SK-N-SH (cell line): ENCODE results near the gene SREBF2.

Experiments
- FOSL2 ChIP-seq: IDR thresholded peaks from 2 replicates; pipeline ENCODE4 v1.4.0; 2012; ENCODE audit warnings: low read depth, mild to moderate bottlenecking, moderate library complexity, borderline replicate concordance
- GABPA ChIP-seq: IDR thresholded peaks from 2 replicates; pipeline ENCODE4 v1.4.0; 2012; ENCODE audit warnings: low read depth, mild to moderate bottlenecking
- MXI1 ChIP-seq: IDR thresholded peaks from 2 replicates; pipeline ENCODE4 v1.6.1; 2012; ENCODE audit warnings: mild to moderate bottlenecking, low read depth, low read length, improper control_type of control experiment
- NRF1 ChIP-seq: IDR thresholded peaks from 2 replicates; pipeline ENCODE4 v1.6.1; 2012; ENCODE audit warnings: low read depth, mild to moderate bottlenecking, low read length
- POLR2AphosphoS5 ChIP-seq: IDR thresholded peaks from 2 replicates; pipeline ENCODE4 v1.6.1; 2012; ENCODE audit warnings: low read depth, low read length
- RAD21 ChIP-seq: IDR thresholded peaks from 2 replicates; pipeline ENCODE4 v1.6.1; 2012; ENCODE audit warnings: mild to moderate bottlenecking, low read length
- SMC3 ChIP-seq: IDR thresholded peaks from 2 replicates; pipeline ENCODE4 v1.6.1; 2012; ENCODE audit warnings: low read depth, low read length, improper control_type of control experiment
- TAF1 ChIP-seq: IDR thresholded peaks from 2 replicates; pipeline ENCODE4 v1.6.1; 2012; ENCODE audit warnings: low read depth, mild to moderate bottlenecking, low read length, moderate library complexity, borderline replicate concordance
- TF ChIP-seq, protein P1 (sequence below): fragments of 200-600 bp; sonication (generic); IDR thresholded peaks from 2 replicates; pipeline ENCODE4 v1.6.1; 2017; ENCODE audit warnings: antibody characterized with exemption, mild to moderate bottlenecking, moderate library complexity
- TF ChIP-seq, protein P2 (sequence below): IDR thresholded peaks from 2 replicates; pipeline ENCODE4 v1.4.0; 2012; ENCODE audit warnings: low read depth, borderline replicate concordance
- TF ChIP-seq, protein P3 (sequence below): fragments of 150-350 bp; IDR thresholded peaks from 2 replicates; pipeline ENCODE4 v1.6.1; 2016; ENCODE audit warnings: mild to moderate bottlenecking, low read depth, low read length
- TF ChIP-seq, protein P4 (sequence below): IDR thresholded peaks from 2 replicates; pipeline ENCODE4; 2012
- TF ChIP-seq, protein P5 (sequence below): IDR thresholded peaks from 2 replicates; pipeline ENCODE4 v1.4.0; 2012; ENCODE audit warnings: low read depth
- TF ChIP-seq, protein P6 (sequence below): IDR thresholded peaks from 2 replicates; pipeline ENCODE4 v1.6.1; 2012; ENCODE audit warnings: mild to moderate bottlenecking, low read depth, low read length, moderate library complexity

DNA sequence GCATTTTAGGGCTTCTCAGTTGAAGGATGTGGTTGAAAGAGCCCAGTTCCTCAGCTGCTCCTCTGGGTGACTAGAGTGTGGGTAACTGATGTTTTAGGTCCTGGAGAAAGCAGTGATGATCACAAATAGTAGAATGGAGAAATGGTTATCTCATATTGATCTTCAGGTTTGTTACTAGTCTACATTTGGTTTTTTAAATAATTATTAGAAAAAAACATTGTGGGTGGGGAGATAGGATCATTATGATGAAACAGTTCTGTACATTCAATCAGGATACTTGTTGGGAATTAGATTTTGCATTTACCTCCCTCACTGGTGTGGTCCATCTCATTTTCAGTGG, 24.9 kb downstream of the SREBF2 start:
- TF ChIP-seq, protein P1, sequence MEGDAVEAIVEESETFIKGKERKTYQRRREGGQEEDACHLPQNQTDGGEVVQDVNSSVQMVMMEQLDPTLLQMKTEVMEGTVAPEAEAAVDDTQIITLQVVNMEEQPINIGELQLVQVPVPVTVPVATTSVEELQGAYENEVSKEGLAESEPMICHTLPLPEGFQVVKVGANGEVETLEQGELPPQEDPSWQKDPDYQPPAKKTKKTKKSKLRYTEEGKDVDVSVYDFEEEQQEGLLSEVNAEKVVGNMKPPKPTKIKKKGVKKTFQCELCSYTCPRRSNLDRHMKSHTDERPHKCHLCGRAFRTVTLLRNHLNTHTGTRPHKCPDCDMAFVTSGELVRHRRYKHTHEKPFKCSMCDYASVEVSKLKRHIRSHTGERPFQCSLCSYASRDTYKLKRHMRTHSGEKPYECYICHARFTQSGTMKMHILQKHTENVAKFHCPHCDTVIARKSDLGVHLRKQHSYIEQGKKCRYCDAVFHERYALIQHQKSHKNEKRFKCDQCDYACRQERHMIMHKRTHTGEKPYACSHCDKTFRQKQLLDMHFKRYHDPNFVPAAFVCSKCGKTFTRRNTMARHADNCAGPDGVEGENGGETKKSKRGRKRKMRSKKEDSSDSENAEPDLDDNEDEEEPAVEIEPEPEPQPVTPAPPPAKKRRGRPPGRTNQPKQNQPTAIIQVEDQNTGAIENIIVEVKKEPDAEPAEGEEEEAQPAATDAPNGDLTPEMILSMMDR, result 0 out of 2 replicates have a peak, but pooled peaks have one; percentile 4
- no peak for TF ChIP-seq TAF1
- no peak for TF ChIP-seq POLR2AphosphoS5
- TF ChIP-seq, protein P2, sequence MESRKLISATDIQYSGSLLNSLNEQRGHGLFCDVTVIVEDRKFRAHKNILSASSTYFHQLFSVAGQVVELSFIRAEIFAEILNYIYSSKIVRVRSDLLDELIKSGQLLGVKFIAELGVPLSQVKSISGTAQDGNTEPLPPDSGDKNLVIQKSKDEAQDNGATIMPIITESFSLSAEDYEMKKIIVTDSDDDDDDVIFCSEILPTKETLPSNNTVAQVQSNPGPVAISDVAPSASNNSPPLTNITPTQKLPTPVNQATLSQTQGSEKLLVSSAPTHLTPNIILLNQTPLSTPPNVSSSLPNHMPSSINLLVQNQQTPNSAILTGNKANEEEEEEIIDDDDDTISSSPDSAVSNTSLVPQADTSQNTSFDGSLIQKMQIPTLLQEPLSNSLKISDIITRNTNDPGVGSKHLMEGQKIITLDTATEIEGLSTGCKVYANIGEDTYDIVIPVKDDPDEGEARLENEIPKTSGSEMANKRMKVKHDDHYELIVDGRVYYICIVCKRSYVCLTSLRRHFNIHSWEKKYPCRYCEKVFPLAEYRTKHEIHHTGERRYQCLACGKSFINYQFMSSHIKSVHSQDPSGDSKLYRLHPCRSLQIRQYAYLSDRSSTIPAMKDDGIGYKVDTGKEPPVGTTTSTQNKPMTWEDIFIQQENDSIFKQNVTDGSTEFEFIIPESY, result no peak
- TF ChIP-seq, protein P3, sequence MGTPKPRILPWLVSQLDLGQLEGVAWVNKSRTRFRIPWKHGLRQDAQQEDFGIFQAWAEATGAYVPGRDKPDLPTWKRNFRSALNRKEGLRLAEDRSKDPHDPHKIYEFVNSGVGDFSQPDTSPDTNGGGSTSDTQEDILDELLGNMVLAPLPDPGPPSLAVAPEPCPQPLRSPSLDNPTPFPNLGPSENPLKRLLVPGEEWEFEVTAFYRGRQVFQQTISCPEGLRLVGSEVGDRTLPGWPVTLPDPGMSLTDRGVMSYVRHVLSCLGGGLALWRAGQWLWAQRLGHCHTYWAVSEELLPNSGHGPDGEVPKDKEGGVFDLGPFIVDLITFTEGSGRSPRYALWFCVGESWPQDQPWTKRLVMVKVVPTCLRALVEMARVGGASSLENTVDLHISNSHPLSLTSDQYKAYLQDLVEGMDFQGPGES, result no peak
- no peak for TF ChIP-seq RAD21
- TF ChIP-seq, protein P4, sequence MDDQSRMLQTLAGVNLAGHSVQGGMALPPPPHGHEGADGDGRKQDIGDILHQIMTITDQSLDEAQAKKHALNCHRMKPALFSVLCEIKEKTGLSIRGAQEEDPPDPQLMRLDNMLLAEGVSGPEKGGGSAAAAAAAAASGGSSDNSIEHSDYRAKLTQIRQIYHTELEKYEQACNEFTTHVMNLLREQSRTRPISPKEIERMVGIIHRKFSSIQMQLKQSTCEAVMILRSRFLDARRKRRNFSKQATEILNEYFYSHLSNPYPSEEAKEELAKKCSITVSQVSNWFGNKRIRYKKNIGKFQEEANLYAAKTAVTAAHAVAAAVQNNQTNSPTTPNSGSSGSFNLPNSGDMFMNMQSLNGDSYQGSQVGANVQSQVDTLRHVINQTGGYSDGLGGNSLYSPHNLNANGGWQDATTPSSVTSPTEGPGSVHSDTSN, result no peak
- TF ChIP-seq, protein P5, sequence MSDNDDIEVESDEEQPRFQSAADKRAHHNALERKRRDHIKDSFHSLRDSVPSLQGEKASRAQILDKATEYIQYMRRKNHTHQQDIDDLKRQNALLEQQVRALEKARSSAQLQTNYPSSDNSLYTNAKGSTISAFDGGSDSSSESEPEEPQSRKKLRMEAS, result no peak
- TF ChIP-seq, protein P6, sequence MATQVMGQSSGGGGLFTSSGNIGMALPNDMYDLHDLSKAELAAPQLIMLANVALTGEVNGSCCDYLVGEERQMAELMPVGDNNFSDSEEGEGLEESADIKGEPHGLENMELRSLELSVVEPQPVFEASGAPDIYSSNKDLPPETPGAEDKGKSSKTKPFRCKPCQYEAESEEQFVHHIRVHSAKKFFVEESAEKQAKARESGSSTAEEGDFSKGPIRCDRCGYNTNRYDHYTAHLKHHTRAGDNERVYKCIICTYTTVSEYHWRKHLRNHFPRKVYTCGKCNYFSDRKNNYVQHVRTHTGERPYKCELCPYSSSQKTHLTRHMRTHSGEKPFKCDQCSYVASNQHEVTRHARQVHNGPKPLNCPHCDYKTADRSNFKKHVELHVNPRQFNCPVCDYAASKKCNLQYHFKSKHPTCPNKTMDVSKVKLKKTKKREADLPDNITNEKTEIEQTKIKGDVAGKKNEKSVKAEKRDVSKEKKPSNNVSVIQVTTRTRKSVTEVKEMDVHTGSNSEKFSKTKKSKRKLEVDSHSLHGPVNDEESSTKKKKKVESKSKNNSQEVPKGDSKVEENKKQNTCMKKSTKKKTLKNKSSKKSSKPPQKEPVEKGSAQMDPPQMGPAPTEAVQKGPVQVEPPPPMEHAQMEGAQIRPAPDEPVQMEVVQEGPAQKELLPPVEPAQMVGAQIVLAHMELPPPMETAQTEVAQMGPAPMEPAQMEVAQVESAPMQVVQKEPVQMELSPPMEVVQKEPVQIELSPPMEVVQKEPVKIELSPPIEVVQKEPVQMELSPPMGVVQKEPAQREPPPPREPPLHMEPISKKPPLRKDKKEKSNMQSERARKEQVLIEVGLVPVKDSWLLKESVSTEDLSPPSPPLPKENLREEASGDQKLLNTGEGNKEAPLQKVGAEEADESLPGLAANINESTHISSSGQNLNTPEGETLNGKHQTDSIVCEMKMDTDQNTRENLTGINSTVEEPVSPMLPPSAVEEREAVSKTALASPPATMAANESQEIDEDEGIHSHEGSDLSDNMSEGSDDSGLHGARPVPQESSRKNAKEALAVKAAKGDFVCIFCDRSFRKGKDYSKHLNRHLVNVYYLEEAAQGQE, result no peak
- no peak for TF ChIP-seq FOSL2
- no peak for TF ChIP-seq MXI1
- no peak for TF ChIP-seq NRF1
- no peak for TF ChIP-seq GABPA
- TF ChIP-seq SMC3, result no peak
